ENCODE results near the gene CRLF1. TPM values are rescaled to one million over a fixed set of nuclear protein-coding genes. Genes with fewer than 3 reads are reported as not detected.

CRLF1 gene
- total RNA-seq, 2 donors from 2014 or later: 10.4 to 10.5 TPM

GRCh38 chr19:18599485-18599884 is 7.1 kb downstream of the CRLF1 start:
- 90 to 91% methylated on average over 15 to 20 of the region's 20 CpGs for WGBS, 2 experiments (ENCODE audit: insufficient coverage in 1 of 2, insufficient read length in 1 of 2)
- no peak for DNase-seq
- H3K4me3 Mint-ChIP-seq: no peak overlapping the region
- peaks cover 12% of the 10 kb centered on the region for H3K4me1 Mint-ChIP-seq
- Histone ChIP-seq H3K27me3 (ENCODE audit: control insufficient read depth, insufficient read depth, low read length, poor library complexity, severe bottlenecking) (peaks cover 32% of the 10 kb centered on the region), H3K27ac (ENCODE audit: low read depth, low read length) (no peak overlapping the region), H3K9me3 (ENCODE audit: control insufficient read depth, low read length) (no peaks in the 10 kb centered on the region), H3K4me1 (ENCODE audit: control insufficient read depth, insufficient read depth, low read length) (no peaks in the 10 kb centered on the region), H3K4me3 (ENCODE audit: low read length) (no peak overlapping the region), H3K36me3 (ENCODE audit: control insufficient read depth, insufficient read depth, low read length) (no peaks in the 10 kb centered on the region), H3K9ac (ENCODE audit: extremely low read depth, low read length, poor library complexity, severe bottlenecking) (no peak overlapping the region)
- no peaks in the 10 kb centered on the region for H3K36me3 Mint-ChIP-seq (ENCODE audit: low read depth)
- H3K9me3 Mint-ChIP-seq: no peaks in the 10 kb centered on the region
- peaks cover 31% of the 10 kb centered on the region for H3K27me3 Mint-ChIP-seq (ENCODE audit: insufficient read depth)
- TF ChIP-seq, protein P1, sequence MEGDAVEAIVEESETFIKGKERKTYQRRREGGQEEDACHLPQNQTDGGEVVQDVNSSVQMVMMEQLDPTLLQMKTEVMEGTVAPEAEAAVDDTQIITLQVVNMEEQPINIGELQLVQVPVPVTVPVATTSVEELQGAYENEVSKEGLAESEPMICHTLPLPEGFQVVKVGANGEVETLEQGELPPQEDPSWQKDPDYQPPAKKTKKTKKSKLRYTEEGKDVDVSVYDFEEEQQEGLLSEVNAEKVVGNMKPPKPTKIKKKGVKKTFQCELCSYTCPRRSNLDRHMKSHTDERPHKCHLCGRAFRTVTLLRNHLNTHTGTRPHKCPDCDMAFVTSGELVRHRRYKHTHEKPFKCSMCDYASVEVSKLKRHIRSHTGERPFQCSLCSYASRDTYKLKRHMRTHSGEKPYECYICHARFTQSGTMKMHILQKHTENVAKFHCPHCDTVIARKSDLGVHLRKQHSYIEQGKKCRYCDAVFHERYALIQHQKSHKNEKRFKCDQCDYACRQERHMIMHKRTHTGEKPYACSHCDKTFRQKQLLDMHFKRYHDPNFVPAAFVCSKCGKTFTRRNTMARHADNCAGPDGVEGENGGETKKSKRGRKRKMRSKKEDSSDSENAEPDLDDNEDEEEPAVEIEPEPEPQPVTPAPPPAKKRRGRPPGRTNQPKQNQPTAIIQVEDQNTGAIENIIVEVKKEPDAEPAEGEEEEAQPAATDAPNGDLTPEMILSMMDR (conservative IDR thresholded peaks at IDR 0.05): no peak
- no peak overlapping the region for H3K27ac Mint-ChIP-seq

- Mint-ChIP-seq H3K4me1 (peaks cover 14% of the 10 kb centered on the region), H3K36me3 (ENCODE audit: low read depth) (peaks cover under 1% of the 10 kb centered on the region), H3K27me3 (ENCODE audit: insufficient read depth) (peaks cover 20% of the 10 kb centered on the region), H3K4me3 (no peak overlapping the region), H3K27ac (no peak overlapping the region), H3K9me3 (no peaks in the 10 kb centered on the region)
- Histone ChIP-seq H3K27me3 (ENCODE audit: control insufficient read depth, insufficient read depth, low read length, poor library complexity, severe bottlenecking) (peaks cover 18% of the 10 kb centered on the region), H3K9me3 (ENCODE audit: control insufficient read depth, low read length) (no peaks in the 10 kb centered on the region), H3K9ac (ENCODE audit: extremely low read depth, low read length, poor library complexity, severe bottlenecking) (no peak overlapping the region), H3K4me1 (ENCODE audit: control insufficient read depth, insufficient read depth, low read length) (peaks cover 3% of the 10 kb centered on the region), H3K4me3 (ENCODE audit: low read length) (no peak overlapping the region), H3K27ac (ENCODE audit: low read depth, low read length) (no peak overlapping the region), H3K36me3 (ENCODE audit: control insufficient read depth, insufficient read depth, low read length) (no peaks in the 10 kb centered on the region)
- peak; percentile 58 for DNase-seq
- TF ChIP-seq, protein P1 (conservative IDR thresholded peaks at IDR 0.05): no peak
- 75 to 84% methylated on average over 10 to 24 of the region's 25 CpGs for WGBS, 2 experiments (ENCODE audit: insufficient coverage in 1 of 2, insufficient read length in 1 of 2)
Measured at GRCh38 chr19:18597809-18598660, 8.6 kb downstream of the CRLF1 start.

- peaks cover 10% of the 10 kb centered on the region for H3K27me3 Mint-ChIP-seq (ENCODE audit: insufficient read depth)
Measured at GRCh38 chr19:18596752-18597157, 9.8 kb downstream of the CRLF1 start.

More at GRCh38 chr19:18596752-18597157, 9.8 kb downstream of the CRLF1 start:
- no peak overlapping the region for H3K4me3 Mint-ChIP-seq
- Histone ChIP-seq H3K4me3 (ENCODE audit: low read length) (no peak overlapping the region), H3K9ac (ENCODE audit: extremely low read depth, low read length, poor library complexity, severe bottlenecking) (no peak overlapping the region), H3K27me3 (ENCODE audit: control insufficient read depth, insufficient read depth, low read length, poor library complexity, severe bottlenecking) (peaks cover 5% of the 10 kb centered on the region), H3K27ac (ENCODE audit: low read depth, low read length) (no peak overlapping the region), H3K4me1 (ENCODE audit: control insufficient read depth, insufficient read depth, low read length) (peaks cover 3% of the 10 kb centered on the region), H3K9me3 (ENCODE audit: control insufficient read depth, low read length) (no peaks in the 10 kb centered on the region), H3K36me3 (ENCODE audit: control insufficient read depth, insufficient read depth, low read length) (peaks cover 5% of the 10 kb centered on the region)
- H3K36me3 Mint-ChIP-seq (ENCODE audit: low read depth): peaks cover 2% of the 10 kb centered on the region
- no peaks in the 10 kb centered on the region for H3K9me3 Mint-ChIP-seq
- 84 to 90% methylated on average over 4 to 21 of the region's 21 CpGs for WGBS, 2 experiments (ENCODE audit: insufficient coverage in 1 of 2, insufficient read length in 1 of 2)
- peak; percentile 94 for DNase-seq
- TF ChIP-seq, protein P1 (conservative IDR thresholded peaks at IDR 0.05): no peak
- H3K27ac Mint-ChIP-seq: no peak overlapping the region
- peaks cover 16% of the 10 kb centered on the region for H3K4me1 Mint-ChIP-seq
